Measurements from ENCODE around the gene ANXA10.
A peak's percentile ranks its signal among the peaks of the same experiment; 100 is the strongest.

The ANXA10 gene

GRCh38 chr4:168150420-168151050 is 58.2 kb downstream of the ANXA10 start:
- TF ChIP-seq, protein P1, sequence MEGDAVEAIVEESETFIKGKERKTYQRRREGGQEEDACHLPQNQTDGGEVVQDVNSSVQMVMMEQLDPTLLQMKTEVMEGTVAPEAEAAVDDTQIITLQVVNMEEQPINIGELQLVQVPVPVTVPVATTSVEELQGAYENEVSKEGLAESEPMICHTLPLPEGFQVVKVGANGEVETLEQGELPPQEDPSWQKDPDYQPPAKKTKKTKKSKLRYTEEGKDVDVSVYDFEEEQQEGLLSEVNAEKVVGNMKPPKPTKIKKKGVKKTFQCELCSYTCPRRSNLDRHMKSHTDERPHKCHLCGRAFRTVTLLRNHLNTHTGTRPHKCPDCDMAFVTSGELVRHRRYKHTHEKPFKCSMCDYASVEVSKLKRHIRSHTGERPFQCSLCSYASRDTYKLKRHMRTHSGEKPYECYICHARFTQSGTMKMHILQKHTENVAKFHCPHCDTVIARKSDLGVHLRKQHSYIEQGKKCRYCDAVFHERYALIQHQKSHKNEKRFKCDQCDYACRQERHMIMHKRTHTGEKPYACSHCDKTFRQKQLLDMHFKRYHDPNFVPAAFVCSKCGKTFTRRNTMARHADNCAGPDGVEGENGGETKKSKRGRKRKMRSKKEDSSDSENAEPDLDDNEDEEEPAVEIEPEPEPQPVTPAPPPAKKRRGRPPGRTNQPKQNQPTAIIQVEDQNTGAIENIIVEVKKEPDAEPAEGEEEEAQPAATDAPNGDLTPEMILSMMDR (conservative IDR thresholded peaks at IDR 0.05; ENCODE audit: low read depth), result no peak
- ChIA-PET POLR2A (ENCODE audit: low non-redundant PET) (interaction anchor here (0.6 kb wide), 1 partner anchor 135 kb away, joined by 4 read pairs; no protein-coding TSS in a partner anchor), CTCF (interaction anchor here (0.6 to 0.9 kb wide), 2 partner anchors 87 to 160 kb away, joined by 3 to 4 read pairs; no protein-coding TSS in a partner anchor)
- DNase-seq (ENCODE audit: low spot score), result no peak
- H3K27ac ChIP-seq, result no peak overlapping the region

DNA sequence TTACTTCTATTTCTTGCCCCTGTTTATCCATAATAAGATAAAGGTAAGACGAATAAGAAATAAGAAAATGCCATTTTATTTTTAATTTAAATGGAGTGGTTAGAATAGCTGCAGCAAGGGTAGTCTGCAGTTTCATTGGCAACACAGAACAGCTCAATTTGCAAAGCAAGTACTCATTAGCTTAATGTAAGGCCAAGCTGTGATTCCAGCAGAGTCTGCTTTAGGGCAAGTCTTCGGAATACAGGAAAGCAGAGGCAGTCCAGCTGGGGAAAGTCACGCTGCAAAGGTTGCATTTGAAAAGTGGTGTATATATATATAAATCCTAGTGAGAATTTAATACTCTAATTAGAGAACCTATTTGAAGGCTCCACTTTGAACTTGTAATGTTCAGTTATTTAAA is 59.0 kb downstream of the ANXA10 start:
- CTCF ChIA-PET, result no interaction called here
- TF ChIP-seq, protein P1 (conservative IDR thresholded peaks at IDR 0.05; ENCODE audit: low read depth), result no peak
- DNase-seq (ENCODE audit: low spot score), result no peak
- POLR2A ChIA-PET (ENCODE audit: low non-redundant PET), result interaction anchor here (0.6 kb wide), 1 partner anchor 136 kb away, joined by 4 read pairs; no protein-coding TSS in a partner anchor
- no peak overlapping the region for H3K27ac ChIP-seq

GRCh38 chr4:168152837-168153500 is 60.6 kb downstream of the ANXA10 start:
- POLR2A ChIA-PET (ENCODE audit: low non-redundant PET), result no interaction called here

DNA sequence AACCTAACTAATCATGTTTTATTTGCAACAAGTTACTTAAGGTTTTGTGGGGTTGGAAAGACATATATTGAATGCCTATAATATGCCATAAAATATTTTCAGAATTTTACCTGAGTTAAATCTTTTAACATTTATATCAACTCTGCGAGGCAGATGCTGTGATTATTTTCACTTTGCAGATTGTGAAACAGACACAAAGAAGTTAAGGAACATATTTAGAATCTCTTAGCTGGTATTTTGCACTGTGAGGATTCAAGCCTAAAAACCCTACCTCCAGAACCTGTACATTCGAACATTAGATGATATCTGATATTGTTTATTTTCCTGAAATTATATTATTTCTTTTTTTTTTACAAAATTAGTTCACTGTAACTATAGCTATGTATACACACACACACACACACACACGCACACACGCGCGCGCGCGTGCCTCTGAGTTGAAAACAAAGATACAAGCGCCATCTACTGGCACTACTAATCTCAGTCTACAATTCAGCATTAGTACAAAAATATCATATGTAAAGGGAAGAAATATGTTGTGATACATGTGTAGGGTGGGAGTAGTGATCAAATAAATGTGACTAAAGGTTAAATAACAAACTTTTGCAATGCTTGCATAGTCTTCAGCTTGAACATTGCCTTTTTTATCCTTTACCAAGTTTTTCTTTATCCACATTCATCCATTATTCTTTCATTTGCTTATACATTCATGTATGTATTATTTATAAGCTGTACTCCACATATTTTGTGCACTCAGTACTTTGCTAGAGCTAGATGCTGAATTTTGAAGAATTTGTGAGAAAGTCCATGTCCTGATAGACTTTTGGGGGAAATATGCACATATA is 61.5 kb downstream of the ANXA10 start:
- ChIA-PET POLR2A (ENCODE audit: low non-redundant PET) (interaction anchor here (0.6 kb wide), 1 partner anchor 143 kb away, joined by 3 read pairs; no protein-coding TSS in a partner anchor), CTCF (interaction anchor here (0.6 to 1.3 kb wide), 24 partner anchors 9 to 1454 kb away, joined by 3 to 6 read pairs (median 3); no protein-coding TSS in a partner anchor)
- H3K27ac ChIP-seq, result no peak overlapping the region
- DNase-seq (ENCODE audit: low spot score), result peak; percentile 26
- TF ChIP-seq, protein P1 (conservative IDR thresholded peaks at IDR 0.05; ENCODE audit: low read depth), result peak; percentile 82

More at GRCh38 chr4:168152837-168153500, 60.6 kb downstream of the ANXA10 start:
- no peak for DNase-seq (ENCODE audit: low spot score)
- TF ChIP-seq, protein P1 (conservative IDR thresholded peaks at IDR 0.05; ENCODE audit: low read depth), result no peak
- CTCF ChIA-PET, result interaction anchor here (0.6 to 1.3 kb wide), 13 partner anchors 8 to 1262 kb away, joined by 3 to 6 read pairs (median 4); no protein-coding TSS in a partner anchor
- H3K27ac ChIP-seq, result no peak overlapping the region

DNA sequence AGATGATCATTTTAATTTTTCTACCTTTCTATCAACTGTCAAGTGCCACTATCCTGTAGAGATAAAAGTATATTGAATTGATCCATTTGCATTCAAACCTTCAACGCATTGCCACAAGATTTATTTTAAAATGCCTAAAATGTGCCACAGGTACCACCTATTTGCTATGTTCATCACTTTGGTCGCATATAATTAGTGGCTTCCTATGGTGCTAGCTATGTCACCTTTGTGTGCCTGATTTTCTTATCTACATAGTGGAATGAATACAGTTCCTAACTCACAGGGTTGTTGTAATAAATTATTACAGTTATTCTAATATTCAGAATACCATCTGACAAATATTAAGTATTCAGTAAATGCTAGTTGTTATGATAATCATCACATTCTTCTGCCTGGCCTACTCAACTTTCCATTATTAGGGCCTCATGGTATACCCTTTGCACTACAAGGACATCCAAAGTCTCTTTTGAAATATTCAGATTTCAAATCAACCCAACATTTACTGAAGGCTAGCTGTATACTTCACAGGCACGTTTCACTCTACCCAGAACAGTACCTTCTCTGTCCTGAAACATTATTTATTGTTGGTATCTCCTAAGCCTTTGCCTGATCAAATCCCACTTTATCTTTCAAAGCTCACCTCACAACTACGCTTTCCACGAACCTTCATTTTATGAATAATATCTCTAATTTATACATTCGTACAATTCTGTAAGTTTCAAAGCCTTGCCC is 62.4 kb downstream of the ANXA10 start:
- no peak for DNase-seq (ENCODE audit: low spot score)
- ChIA-PET POLR2A (ENCODE audit: low non-redundant PET) (no interaction called here), CTCF (interaction anchor here (0.6 to 1.3 kb wide), 12 partner anchors 11 to 1453 kb away, joined by 3 to 5 read pairs (median 3); no protein-coding TSS in a partner anchor)
- no peak overlapping the region for H3K27ac ChIP-seq
- TF ChIP-seq, protein P1 (conservative IDR thresholded peaks at IDR 0.05; ENCODE audit: low read depth), result no peak

Data from RWPE1 (cell line).